ENCODE data around the gene ETV3.

- TF ChIP-seq CTCF (IDR thresholded peaks at IDR 0.05; ENCODE audit: control extremely low read depth in 1 of 3, insufficient read depth in 1 of 3, low read depth in 1 of 3, low read length in 3 of 3) (no peak), POLR2A (IDR thresholded peaks at IDR 0.05; ENCODE audit: control extremely low read depth in 1 of 2, low read depth in 2 of 2, low read length in 2 of 2) (no peak), ATF2 (IDR thresholded peaks at IDR 0.05; ENCODE audit: low read length) (no peak), POLR2AphosphoS5 (IDR thresholded peaks at IDR 0.05; ENCODE audit: low read depth, low read length) (no peak), SP2 (IDR thresholded peaks at IDR 0.05; ENCODE audit: low read length) (no peak), MAX (IDR thresholded peaks at IDR 0.05) (no peak), RAD21 (IDR thresholded peaks at IDR 0.05 in 1 of 2, conservative IDR thresholded peaks at IDR 0.05 in 1 of 2; ENCODE audit: low read depth in 2 of 2, low read length in 2 of 2) (no peak), RXRA (IDR thresholded peaks at IDR 0.05; ENCODE audit: insufficient read depth, low read depth, low read length) (no peak), EZH2 (IDR thresholded peaks at IDR 0.05; ENCODE audit: low read depth, low read length, severe bottlenecking) (no peak), KDM5A (IDR thresholded peaks at IDR 0.05; ENCODE audit: low read length) (no peak), SRF (IDR thresholded peaks at IDR 0.05; ENCODE audit: low read depth, low read length) (no peak), BCL11A (IDR thresholded peaks at IDR 0.05; ENCODE audit: low read depth in 2 of 2, low read length in 2 of 2) (no peak)
These were observed 581 bp downstream of the ETV3 start for GRCh38 chr1:157137408-157138219.

All from H1 (cell line).